HG03457 (cell line): ENCODE measurements around the gene TFCP2.
A peak's percentile ranks its signal among the peaks of the same experiment; 100 is the strongest.
"Not testable (repeated sequence)": the region's sequence is repeated elsewhere in the genome, so short reads cannot be mapped to it uniquely, and the experiment has no call there.

Experiments used
- ATAC-seq: cut with Tn5 transposase; IDR thresholded peaks from one replicate; pipeline ENCODE4 v1.9.1; 2021; ENCODE audit warnings: moderate number of reproducible peaks; ENCODE audit not compliant: unreplicated experiment

Gene TFCP2, protein sequence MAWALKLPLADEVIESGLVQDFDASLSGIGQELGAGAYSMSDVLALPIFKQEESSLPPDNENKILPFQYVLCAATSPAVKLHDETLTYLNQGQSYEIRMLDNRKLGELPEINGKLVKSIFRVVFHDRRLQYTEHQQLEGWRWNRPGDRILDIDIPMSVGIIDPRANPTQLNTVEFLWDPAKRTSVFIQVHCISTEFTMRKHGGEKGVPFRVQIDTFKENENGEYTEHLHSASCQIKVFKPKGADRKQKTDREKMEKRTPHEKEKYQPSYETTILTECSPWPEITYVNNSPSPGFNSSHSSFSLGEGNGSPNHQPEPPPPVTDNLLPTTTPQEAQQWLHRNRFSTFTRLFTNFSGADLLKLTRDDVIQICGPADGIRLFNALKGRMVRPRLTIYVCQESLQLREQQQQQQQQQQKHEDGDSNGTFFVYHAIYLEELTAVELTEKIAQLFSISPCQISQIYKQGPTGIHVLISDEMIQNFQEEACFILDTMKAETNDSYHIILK

DNA sequence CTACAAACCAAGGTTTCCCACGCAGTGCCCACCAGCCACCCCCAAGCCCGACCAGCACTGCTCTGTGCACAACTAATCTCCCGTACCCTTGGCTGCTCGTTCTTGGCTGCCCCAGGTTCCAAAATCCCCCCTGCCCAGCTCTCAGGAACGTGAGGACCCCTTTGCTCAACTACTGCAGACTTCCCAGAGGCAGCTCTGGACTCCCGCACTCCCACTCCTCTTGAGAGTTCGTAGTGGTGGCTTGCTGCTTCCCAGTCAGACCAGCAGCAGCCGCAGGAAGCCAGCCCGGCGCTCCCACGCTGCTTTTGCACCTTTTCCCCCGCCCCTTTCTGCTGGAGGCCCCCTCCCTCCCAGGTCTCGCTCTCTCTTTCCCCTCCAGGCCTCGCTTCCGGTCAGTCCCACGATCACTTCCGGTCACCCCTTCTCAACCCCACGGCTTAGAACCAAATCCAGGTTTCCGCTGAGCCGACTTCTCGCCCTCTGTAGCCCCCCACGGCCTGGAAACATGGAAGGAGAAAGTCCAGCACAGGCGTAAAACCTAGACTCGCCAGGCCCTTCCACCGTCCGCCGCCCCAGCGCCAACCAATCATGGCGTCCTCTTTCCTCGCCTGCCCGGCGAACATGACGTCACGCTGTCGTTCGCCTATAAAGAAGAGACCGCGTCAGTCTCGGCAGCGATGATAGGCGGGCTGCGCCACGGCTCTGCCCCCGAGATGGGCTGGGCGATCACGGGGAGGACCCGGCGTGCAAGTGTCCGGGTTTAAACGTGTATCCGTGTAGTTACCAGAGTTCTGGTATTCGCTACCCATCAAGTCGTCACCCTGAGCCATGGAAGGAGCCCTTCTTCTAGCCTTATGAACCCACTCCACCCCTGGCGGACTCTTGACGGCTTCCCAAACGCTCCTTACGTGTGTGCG lies at the start of gene TFCP2:
Gene TFCP2, minus strand, starts transcription at position 621 of the 917 bp plus-strand sequence. CDS start 713 bp downstream, outside the sequence.
- peak; percentile 85 for ATAC-seq

DNA sequence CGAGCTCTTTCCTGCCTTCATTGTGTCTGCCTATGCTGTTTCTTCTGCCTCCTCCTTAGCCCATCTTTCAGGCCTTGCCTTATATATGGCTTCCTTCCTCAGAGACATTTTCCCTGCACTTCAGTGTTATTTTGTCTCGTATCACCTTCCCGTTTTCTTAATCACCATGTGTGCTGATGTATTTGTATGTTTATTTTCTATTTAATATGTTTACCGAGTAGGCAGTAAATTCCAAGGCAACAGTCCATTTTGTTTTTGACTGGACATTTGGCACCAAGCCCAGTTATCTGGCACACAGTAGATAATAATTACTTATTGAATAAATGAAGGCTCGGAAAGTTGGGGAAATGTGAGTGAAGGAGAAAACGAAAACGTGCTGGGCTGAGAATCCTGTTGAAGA lies 49.5 kb upstream of the TFCP2 start:
- ATAC-seq: no peak

DNA sequence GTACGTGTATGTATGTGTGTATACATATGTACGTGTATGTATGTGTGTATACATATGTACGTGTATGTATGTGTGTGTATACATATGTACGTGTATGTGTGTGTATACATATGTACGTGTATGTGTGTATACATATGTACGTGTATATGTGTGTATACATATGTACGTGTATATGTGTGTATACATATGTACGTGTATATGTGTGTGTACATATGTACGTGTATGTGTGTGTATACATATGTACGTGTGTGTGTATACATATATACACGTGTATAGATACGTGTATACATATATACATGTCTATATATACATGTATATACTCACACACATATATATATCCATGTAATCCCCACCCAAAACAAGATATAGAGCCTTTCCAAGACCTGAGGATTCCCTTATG lies 46.9 kb upstream of the TFCP2 start:
- not testable (repeated sequence) for ATAC-seq

DNA sequence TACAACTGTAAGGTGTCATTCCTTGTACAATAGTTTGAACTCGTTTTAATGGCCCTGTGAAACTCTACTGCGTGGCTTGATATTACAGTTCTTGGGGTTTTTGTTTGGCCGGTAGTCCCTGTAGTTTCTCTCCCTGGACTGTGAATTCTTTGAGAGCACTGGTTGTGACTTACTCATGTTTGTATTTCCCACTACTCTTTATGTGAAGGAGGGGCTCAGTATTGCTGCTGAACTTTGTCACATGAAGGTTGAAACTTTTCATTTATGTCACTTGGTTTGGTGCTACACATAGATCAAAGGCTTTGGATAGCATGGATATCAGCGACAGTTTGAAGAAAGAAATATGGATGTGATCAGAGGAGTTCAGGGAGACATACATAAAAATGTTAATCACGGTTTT lies 46.4 kb upstream of the TFCP2 start:
- no peak for ATAC-seq

DNA sequence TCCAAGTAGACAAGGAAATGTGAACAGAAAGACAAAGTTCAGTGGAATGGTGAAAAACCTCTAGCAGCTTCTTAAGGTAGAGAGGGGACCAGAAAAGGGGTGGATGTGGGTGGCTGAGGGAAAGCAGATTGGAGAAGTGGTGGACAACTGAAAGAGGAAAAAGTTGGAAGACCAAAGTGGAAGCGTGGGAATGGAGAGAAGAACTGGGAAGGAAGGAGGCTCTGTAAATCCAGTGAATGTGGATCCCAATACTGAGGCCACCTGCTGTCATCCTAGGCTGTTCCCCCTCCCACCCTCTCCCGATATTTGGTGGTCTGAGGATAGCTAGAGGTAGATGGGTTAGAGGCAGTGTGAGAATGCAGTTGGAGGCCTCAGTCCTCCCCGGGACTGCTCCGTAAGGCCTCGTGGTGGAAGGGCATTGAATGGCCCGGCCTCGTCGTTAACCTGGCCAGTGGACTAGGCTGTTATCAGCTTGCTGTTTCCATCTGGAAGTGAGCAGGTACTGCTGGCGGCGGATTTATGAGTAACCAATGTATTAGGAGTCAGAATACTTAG lies 45.7 kb upstream of the TFCP2 start:
- no peak for ATAC-seq

DNA sequence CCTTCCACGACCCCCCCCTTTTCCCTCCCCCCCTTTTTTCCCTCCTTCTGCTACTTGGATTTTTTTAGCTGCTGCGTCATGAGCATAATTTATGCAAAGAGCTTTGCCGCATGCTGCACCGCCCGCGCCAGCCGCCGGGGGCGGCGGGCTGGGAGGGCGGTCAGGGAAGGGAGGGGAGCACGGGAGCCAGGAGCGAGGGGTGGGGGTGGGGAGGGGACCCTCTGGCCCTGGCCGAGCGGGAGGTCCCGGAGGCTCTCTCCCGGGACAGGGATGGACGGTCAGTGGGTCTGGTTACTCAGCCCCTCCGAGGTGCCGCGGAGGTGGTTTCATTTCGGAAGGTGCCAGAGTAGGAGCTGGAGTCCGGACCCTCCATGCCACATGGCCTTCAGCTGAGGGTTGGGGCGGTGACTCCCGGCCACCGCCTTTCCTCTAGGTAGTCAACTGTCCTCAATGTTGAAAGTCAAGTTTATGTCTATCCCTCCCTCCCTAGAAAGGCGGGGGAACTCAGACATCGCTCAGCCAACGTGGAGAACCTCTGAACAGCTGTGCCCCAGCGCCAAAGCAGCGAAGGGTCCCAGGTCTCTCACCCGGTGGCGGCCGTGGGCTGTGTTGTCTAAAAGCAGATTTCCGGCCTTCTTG lies 45.2 kb upstream of the TFCP2 start, which contains the start of gene POU6F1:
Gene POU6F1, minus strand, starts transcription at position 95 of the 639 bp plus-strand sequence. CDS start 11,226 bp downstream, outside the sequence.
- peak; percentile 79 for ATAC-seq

DNA sequence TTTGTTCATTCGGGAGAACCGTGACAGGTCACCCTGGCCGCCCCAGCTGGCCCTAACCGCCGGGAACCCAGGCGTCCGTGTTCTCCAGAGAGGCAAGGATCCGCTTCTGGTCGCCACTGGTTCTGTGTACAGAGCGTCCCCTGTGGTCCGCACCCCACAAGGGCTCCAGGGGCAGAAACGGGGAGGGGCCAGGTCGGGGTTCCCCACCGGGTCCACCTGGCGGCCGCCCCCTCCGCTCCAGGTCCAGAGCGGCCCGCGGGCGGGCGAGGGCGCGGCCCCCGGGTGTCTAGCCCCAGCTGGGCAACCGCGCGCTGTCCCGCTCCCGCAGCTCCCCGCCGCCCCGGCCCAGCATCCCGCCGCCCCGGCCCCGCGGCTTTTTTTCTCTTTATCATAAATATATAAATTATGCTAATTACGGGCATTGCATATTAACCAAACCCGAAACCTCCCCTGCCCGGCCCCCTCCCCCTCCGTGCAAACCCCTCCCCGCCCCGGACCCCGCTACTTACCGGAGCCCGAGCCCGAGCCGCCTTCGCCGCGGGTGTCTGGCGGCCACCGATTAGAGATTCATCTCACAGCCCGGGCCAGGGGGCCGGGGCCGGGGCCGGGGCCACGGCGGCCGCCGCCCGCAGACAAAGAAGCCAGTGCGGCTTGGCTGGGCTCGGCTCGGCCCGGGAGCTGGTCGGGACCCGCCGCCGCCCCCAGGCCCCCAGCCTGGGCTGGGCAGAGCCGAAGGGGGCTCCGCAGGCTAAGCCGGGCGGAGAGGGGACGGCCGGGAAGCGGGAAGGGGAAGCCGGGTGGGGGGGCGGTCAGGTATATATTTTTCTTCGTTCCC lies 44.4 kb upstream of the TFCP2 start:
- ATAC-seq: peak; percentile 27

DNA sequence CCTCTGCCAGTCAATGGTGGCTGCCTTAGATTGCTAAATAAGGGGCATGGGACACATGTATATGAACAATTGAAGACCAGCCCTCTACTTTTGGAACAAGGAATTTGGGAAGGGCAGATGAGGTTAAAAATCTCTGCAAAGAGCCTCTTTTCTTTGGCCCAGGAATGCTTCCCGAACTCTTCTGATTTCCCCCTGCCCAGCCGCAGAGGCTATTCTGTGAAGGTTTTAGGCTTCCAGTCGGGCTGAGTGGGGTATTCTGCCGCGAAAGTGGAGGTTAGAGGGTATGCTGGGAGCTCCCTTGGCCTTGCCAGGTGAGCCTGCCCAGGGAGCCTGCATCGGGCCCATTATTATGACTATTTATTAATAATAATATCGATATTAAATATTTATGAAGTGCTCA lies 43.7 kb upstream of the TFCP2 start:
- ATAC-seq: no peak

DNA sequence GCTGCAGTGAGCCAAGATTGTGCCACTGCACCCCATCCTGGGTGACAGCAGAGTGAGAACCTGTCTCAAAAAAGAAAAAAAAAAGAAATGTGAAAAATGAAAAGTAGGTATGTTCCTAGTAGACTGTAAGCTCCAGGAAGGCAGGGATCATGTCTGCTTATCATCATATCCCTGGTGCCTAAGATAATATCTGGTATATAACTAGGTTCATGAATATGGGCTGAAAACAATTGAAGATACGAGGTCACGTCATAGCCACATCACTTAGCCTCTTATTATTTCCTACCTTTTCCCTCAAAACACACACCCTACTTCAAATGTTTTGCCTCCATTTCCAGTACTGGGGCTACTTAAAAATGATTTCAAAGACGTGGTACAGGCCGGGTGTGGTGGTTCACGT lies 42.0 kb upstream of the TFCP2 start:
- ATAC-seq: no peak

DNA sequence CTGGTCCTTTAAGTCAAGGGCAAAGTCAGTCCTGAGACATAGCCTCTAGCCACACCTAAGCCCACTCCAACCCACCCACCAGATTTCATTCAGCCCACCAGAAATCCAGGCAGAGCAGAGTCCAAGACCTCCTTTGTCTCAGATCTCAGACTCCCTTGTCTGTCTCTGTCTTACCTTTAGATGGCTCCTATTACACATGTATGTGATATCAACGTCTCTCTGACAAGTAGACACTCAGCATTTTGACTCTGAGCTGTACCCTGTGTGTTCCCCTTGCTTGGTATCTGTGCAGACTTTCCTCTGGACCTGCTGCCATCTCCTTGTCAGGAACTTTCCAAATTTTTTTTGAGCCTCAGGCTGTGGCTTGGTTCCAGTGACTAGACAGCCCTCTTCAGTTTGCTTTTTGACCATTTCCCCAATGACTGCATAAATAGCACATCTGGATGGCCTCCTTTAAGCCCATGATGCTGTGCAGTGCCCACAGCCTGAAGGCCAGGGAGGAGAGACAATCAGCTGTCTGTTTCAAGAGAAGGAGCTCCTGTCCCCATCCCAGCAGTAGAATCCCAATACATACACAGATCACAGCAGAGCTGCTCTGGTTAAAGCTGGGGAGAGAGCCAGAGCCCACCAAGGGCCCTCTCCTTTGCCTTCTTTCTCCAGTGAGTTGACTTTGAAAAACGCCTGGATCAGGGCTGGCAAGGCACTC lies 37.9 kb upstream of the TFCP2 start:
- ATAC-seq: no peak

DNA sequence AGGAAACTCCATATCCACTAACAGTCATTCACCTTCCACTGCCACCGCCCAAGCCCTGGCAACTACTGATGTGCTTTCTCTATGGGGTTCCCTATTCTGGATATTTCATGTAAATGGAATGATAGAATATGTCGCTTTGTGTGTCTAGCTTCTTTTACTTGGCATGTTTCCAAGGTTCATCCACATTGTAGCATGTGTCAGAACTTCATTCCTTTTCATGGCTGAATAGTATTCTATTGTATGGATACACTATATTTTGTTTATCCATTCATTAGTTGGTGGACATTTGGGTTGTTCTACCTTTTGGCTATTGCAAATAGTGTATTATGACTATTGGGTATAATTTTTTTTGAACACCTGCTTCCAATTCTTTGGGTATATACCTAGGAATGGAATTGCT lies 36.3 kb upstream of the TFCP2 start:
- no peak for ATAC-seq

DNA sequence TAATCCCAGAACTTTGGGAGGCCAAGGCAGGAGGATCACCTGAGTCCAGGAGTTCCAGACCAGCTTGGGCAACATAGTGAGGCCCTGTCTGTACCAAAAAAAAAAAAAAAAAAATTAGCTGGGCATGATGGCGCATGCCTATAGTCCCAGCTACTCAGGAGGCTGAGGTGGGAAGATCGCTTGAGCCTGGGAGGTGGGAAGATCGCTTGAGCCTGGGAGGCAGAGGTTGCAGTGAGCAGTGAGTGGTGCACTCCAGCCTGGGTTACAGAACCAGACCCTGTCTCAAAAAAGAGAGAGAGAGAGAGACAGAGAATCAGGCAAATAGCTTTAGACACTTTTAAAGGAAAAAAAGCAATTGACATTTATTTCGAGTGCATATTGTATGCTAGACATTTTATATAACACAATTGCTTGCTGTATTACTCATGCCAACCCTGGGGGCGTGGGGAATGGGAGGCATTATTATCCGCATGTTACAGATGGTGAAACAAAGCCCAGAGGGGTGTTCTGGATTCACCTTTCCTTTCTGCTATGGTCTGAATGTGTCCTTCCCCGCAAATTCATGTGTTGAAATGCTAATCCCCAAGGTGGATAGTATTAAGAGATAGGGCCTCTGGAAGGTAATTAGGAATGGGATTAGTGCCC lies 35.2 kb upstream of the TFCP2 start:
- no peak for ATAC-seq

DNA sequence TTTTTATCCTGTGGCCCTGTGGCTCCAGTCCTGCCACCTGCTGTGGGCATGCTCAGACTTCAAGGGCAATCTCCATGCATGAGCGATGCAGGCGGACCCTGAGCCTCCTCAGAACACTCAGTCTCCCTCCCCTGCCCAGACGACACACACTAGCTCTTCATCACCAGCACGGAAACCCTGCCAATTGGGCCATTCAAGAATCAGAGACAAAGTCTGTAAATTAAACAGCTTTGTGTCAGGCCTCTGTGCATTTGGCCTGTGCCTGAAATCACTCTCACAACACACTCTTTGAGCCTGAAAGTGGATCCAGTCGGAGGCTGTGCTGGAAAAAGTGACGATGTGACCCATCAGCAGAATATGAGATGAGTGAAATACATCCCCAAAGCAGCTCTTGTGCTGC lies 32.4 kb upstream of the TFCP2 start:
- no peak for ATAC-seq

DNA sequence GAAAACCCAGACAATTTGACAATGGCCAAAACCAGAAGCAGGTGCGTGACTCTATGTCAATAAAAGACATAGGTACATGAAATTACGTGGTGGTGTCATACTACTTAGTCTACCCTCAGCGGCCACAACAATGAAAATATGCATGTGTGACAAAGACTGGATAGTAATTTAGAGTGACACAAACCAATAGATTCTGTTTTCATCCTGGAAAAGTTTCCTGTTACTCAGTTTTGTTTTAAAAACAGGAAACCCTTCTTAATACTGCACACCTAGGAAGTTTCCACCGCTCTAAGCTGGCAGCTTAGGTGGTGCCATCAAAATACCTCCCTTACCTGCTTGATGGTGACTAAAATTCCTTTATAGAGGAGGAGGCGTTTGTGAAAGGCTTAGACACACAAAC lies 29.8 kb upstream of the TFCP2 start:
- no peak for ATAC-seq

DNA sequence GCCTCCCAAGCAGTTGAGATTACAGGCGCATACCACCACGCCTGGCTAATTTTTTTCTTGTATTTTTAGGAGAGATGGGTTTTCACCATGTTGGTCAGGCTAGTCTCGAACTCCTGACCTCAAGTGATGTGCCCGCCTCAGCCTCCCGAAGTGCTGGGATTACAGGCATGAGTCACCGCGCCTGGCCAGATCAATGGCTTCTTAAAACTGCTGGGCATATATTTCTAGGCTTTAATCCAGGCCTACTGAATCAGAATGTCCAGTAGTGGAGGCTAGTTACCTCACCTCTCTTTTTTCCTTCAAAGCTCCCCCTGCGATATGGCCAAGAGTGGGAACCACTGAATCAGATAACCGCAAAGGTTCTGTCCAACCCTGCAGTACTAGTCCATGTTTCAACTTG lies 27.9 kb upstream of the TFCP2 start:
- no peak for ATAC-seq

DNA sequence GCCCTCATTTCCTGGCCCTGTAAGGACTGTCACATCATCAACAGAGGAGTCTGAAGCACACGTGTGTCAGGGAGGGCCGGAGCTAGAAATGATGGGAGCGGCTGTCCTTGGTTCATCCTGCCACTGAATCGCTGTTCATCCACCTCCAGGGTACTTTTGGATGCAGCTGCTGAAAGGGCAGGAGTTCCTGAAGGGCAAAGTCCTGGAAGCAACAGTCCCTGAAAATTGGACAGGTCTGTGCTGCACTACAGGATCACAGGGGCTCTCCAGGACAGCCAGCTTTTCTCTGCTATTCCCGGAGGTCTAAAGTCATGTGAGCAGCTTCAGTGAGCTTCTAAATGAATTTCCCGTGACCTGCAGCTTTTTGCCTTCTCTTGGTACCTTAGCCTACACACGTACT lies 27.2 kb upstream of the TFCP2 start:
- ATAC-seq: no peak

DNA sequence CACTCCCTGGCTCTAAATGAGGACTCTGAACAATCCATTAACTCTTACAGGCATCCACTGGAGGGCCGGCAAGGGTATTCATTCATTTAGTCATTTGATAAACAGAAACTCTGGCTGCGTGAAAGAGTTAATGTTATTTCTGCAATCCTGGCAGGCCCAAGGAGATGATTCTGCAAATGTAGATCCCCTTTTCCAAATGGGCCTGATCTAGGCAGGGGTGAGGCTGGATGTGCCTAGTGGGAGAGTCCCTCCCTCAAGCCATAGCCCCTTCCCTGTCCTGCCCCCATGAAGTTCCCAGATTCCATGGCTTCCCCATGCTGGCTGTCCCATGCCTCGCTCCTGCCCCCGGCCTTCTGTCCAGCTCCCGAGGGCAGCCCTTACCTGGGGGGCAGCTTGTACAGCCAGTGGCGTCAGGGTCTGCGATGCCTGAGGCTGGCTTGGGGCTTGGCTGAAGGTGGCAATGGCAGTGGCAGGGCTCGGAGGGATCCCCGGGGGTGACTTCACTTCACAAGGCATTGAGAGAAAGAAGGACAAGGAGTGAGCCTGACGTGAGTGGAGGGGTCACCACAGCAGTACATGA lies 26.5 kb upstream of the TFCP2 start:
- no peak for ATAC-seq

DNA sequence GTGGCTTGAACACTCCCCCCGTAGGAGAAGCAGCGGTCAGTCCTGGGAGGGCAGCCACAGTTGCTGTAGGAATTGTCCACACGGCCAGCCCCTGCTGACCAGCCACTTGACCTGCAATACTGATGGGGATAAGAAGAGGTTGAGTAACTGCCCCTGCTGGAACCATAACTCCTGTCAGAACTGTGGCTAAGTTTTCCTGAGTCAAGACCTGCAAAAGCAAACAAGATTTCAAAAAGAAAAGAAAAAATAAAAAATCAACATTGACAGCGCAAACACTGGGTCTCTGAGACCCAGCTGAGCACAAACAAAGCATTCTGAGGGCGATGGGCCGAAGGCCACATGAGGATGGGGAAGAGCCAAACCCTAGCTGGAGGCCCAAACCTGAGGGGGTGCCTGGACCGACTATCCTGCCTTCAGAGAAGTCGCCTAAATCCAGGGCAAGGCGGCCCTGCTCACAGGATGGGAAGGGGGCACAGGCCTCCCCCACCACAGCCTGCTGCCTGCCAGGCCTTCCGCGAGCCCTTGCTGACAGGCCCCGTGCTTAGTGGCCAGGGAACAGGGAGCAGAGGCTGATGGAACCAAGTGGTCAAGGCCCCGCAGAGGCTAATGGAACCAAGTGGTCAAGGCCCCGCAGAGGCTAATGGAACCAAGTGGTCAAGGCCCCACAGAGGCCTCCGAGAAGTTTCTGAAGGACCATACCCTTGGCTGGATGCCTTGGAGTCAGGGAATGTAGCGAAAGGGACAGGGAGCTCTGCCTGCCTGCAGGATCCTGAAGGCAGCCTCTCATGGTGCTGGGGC lies 25.8 kb upstream of the TFCP2 start:
- ATAC-seq: no peak
